ENCODE data around the gene LRRC75B. TPM values are rescaled to one million over a fixed set of nuclear protein-coding genes. Genes with fewer than 3 reads are reported as not detected.

Gene LRRC75B
- total RNA-seq, 1 experiment from 2014 or later: 2.2 TPM

DNA sequence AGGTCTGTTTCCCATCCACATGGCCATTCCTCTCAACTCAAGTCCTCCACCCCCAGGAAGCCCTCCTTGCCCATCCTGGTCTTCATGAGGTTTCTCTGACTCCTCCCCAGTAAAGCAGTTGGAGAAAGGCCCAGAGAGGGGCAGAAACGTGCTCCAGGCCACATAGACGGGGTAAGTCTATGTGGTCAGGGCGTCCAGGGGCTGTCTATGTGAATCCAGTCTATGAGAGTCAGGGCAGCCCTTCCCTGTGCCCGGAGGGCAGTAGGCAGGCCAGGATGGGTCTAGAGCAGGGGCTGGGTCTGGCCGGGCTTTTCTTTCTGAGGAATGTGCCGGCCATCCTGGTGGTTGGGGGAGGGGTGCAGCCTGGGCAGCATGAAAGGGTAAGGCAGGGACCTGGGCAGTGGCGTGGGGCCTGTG, 49.7 kb downstream of the LRRC75B start:
- peaks cover 9% of the 10 kb centered on the region; the same call in 1 of the 2 replicates for H3K36me3 ChIP-seq (ENCODE audit: low read depth)
- H3F3A ChIP-seq (ENCODE audit: insufficient read depth, low read depth): 0 out of 2 replicates have a peak, but pooled peaks cover 3% of the 10 kb centered on the region
- H2AFZ ChIP-seq: no peak overlapping the region
- H3K27me3 ChIP-seq (ENCODE audit: insufficient read depth, low read depth): no peaks in the 10 kb centered on the region
- H3K4me1 ChIP-seq (replicated peaks; ENCODE audit: insufficient read depth): no peaks in the 10 kb centered on the region
- ChIA-PET POLR2A (ENCODE audit: unreplicated experiment) (no interaction called here), CTCF (no interaction called here)
- TF ChIP-seq, protein P1, sequence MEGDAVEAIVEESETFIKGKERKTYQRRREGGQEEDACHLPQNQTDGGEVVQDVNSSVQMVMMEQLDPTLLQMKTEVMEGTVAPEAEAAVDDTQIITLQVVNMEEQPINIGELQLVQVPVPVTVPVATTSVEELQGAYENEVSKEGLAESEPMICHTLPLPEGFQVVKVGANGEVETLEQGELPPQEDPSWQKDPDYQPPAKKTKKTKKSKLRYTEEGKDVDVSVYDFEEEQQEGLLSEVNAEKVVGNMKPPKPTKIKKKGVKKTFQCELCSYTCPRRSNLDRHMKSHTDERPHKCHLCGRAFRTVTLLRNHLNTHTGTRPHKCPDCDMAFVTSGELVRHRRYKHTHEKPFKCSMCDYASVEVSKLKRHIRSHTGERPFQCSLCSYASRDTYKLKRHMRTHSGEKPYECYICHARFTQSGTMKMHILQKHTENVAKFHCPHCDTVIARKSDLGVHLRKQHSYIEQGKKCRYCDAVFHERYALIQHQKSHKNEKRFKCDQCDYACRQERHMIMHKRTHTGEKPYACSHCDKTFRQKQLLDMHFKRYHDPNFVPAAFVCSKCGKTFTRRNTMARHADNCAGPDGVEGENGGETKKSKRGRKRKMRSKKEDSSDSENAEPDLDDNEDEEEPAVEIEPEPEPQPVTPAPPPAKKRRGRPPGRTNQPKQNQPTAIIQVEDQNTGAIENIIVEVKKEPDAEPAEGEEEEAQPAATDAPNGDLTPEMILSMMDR (conservative IDR thresholded peaks at IDR 0.05): no peak
- TF ChIP-seq EZH2 (IDR thresholded peaks at IDR 0.05; ENCODE audit: low read depth): no peak
- no peaks in the 10 kb centered on the region for H4K20me1 ChIP-seq (ENCODE audit: insufficient read depth)
- H3K27ac ChIP-seq: no peak overlapping the region
- H3K79me2 ChIP-seq (ENCODE audit: low read depth): no peaks in the 10 kb centered on the region
- DNase-seq: no peak
- BruUV-seq (replicated peaks): no TSS peak
- intact Hi-C loops (cut with micrococcal nuclease; ENCODE audit: unreplicated experiment): no loop called here
- H3K4me2 ChIP-seq: no peak overlapping the region
- no peaks in the 10 kb centered on the region for H3K9me2 ChIP-seq (ENCODE audit: insufficient read depth)
- H3K9me3 ChIP-seq (ENCODE audit: insufficient read depth, low read depth): no peaks in the 10 kb centered on the region
- H3K4me3 ChIP-seq: no peak overlapping the region

DNA sequence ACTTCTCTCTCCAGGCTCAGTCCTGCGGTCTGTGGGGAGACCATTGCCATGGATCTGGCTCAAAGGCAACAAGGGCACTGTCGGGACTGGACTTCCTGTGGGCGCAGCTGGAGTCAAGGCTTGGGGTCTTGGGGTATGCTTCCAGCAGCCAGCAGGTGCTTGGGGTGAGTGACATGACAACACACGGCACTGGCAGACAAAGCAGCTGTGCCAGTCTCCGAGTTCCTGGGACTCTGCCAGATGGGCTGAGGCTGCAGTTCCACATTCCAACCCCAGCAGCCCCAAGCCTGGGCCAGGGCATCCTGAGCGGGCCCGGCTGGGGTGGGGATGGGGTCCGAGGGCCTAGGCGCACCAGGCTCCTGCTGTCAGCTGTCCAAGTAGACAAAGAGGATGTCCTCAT, 50.2 kb downstream of the LRRC75B start:
- Histone ChIP-seq H3K27me3 (ENCODE audit: insufficient read depth, low read depth) (no peaks in the 10 kb centered on the region), H3K27ac (no peak overlapping the region), H3K79me2 (ENCODE audit: low read depth) (no peaks in the 10 kb centered on the region), H3K4me2 (no peak overlapping the region), H4K20me1 (ENCODE audit: insufficient read depth) (no peaks in the 10 kb centered on the region), H3K36me3 (ENCODE audit: low read depth) (peaks cover 5% of the 10 kb centered on the region; the same call in 1 of the 2 replicates), H3K9me3 (ENCODE audit: insufficient read depth, low read depth) (no peaks in the 10 kb centered on the region), H2AFZ (no peak overlapping the region), H3F3A (ENCODE audit: insufficient read depth, low read depth) (0 out of 2 replicates have a peak, but pooled peaks cover 3% of the 10 kb centered on the region), H3K9me2 (ENCODE audit: insufficient read depth) (no peaks in the 10 kb centered on the region), H3K4me3 (no peak overlapping the region), H3K4me1 (replicated peaks; ENCODE audit: insufficient read depth) (no peaks in the 10 kb centered on the region)
- no peak for TF ChIP-seq EZH2 (IDR thresholded peaks at IDR 0.05; ENCODE audit: low read depth)
- TF ChIP-seq, protein P1 (conservative IDR thresholded peaks at IDR 0.05): no peak
- intact Hi-C loops (cut with micrococcal nuclease; ENCODE audit: unreplicated experiment): no loop called here
- ChIA-PET CTCF (no interaction called here), POLR2A (ENCODE audit: unreplicated experiment) (no interaction called here)
- DNase-seq: no peak
- BruUV-seq (replicated peaks): no TSS peak

DNA sequence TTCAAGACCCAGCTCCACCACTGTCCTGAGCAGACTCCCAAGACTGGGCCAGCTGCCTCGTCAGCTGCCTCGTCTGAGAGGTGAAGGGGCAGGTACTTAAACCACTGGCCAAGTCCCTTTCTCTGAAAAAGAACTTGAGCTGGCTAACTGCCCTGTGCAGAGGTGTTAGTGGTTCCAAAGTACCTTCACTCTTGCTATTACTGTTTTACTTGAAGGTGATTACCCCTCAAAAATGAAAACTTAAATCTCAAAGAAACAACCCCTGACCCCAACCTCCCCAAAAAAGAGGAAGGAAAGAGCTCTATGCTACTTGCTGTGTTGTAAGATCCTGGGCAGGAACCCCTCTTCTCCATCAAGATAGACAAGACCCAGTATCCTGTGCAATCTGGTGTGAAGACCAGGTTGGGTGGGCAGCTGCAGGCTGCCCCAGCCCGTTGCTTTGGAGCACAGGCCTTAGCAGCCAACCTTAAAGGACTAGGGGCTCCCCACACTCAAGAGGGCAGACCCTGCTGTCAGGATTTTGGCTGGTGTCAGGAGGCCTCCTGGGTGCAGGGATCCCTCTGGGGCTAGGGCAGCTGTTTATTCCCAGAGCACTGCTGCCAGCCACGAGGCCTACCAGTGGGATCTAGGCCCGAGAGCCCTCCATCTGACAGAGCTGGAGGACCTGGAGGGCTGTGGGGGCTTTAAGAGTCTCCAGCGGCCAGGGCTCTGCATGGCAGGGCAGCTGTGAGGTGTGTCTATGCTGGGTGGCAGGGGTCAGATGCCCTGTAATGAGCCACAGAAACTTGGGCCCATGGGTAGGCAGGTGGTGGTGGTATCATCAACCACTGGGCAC, 51.0 kb downstream of the LRRC75B start:
- Histone ChIP-seq H3K9me2 (ENCODE audit: insufficient read depth) (no peaks in the 10 kb centered on the region), H3K79me2 (ENCODE audit: low read depth) (no peaks in the 10 kb centered on the region), H3K27me3 (ENCODE audit: insufficient read depth, low read depth) (no peaks in the 10 kb centered on the region), H2AFZ (no peak overlapping the region), H3K4me3 (no peak overlapping the region), H3K27ac (no peak overlapping the region), H3K9me3 (ENCODE audit: insufficient read depth, low read depth) (no peaks in the 10 kb centered on the region), H3K4me1 (replicated peaks; ENCODE audit: insufficient read depth) (no peaks in the 10 kb centered on the region), H3F3A (ENCODE audit: insufficient read depth, low read depth) (0 out of 2 replicates have a peak, but pooled peaks cover 3% of the 10 kb centered on the region), H3K4me2 (no peak overlapping the region), H4K20me1 (ENCODE audit: insufficient read depth) (no peaks in the 10 kb centered on the region), H3K36me3 (ENCODE audit: low read depth) (peaks cover 5% of the 10 kb centered on the region; the same call in 1 of the 2 replicates)
- no peak for DNase-seq
- intact Hi-C loops (cut with micrococcal nuclease; ENCODE audit: unreplicated experiment): no loop called here
- ChIA-PET POLR2A (ENCODE audit: unreplicated experiment) (no interaction called here), CTCF (no interaction called here)
- BruUV-seq (replicated peaks): no TSS peak
- no peak for TF ChIP-seq EZH2 (IDR thresholded peaks at IDR 0.05; ENCODE audit: low read depth)
- TF ChIP-seq, protein P1 (conservative IDR thresholded peaks at IDR 0.05): no peak
